ENCODE data around the gene PHOX2A.

The PHOX2A gene

DNA sequence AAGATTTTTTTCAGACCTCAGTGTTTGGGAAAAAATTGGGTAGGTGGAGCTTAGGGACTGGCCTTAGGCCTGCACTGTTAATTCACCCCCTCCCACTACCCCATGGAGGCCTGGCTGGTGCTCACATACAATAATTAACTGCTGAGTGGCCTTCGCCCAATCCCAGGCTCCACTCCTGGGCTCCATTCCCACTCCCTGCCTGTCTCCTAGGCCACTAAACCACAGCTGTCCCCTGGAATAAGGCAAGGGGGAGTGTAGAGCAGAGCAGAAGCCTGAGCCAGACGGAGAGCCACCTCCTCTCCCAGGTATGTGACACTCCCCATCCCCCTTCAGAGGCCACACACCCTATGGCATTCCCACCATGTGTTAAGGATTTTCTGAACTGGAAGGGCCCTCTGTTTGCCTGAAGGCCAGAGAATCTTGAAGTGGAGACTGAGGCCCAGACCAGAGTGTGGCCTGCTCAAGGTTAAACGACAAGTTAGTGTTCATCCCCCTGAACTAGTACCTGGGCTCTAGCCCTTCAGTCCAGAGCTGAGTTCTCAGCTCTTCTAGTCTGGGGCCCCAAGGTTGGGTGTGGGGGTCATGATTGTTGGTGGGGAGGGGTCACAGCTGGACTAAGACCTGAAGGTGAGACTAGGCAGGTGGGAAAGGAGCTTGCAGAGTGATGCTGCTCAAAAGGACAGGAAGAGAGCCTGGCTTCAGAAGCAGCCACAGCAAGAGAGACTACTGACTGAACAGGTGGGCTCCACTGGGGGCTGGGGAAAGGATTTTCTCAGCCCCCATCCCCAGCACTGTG is 54.3 kb downstream of the PHOX2A start:
- Histone ChIP-seq H3K27ac (ENCODE audit: low read depth, low read length) (no peak overlapping the region), H3K27me3 (ENCODE audit: control insufficient read depth in 1 of 2, insufficient read depth in 2 of 2, low read length in 2 of 2) (no peaks in the 10 kb centered on the region), H3K9ac (ENCODE audit: low read length) (no peak overlapping the region), H3K4me3 (ENCODE audit: low read depth in 1 of 2, low read length in 2 of 2) (no peak overlapping the region), H3K36me3 (ENCODE audit: insufficient read depth, low read length) (no peaks in the 10 kb centered on the region), H3K4me1 (ENCODE audit: insufficient read depth, low read length) (peaks cover 4% of the 10 kb centered on the region), H3K9me3 (ENCODE audit: low read length) (no peaks in the 10 kb centered on the region)

Data from muscle layer of colon (tissue), 2 donors.